Measurements from ENCODE around the gene ZNF646.

Gene ZNF646

GRCh38 chr16:31083981-31084380 is 9.8 kb downstream of the ZNF646 start:
- Histone ChIP-seq H3K4me3 (no peak overlapping the region), H3K36me3 (replicated peaks) (peaks cover 39% of the 10 kb centered on the region), H3K4me1 (no peaks in the 10 kb centered on the region), H3K27me3 (ENCODE audit: low read depth) (no peaks in the 10 kb centered on the region), H3K9me3 (no peaks in the 10 kb centered on the region)
- no peak for DNase-seq (ENCODE audit: low spot score in 2 of 2)
- in situ Hi-C loops (cut with MboI; ENCODE audit: low sequenced_read_pairs), result no loop called here

GRCh38 chr16:31084584-31085302 is 10.5 kb downstream of the ZNF646 start:
- Histone ChIP-seq H3K27me3 (ENCODE audit: low read depth) (no peaks in the 10 kb centered on the region), H3K4me1 (no peaks in the 10 kb centered on the region), H3K4me3 (no peak overlapping the region), H3K36me3 (replicated peaks) (peaks cover 36% of the 10 kb centered on the region), H3K9me3 (no peaks in the 10 kb centered on the region)
- DNase-seq (ENCODE audit: low spot score in 2 of 2), result no peak
- in situ Hi-C loops (cut with MboI; ENCODE audit: low sequenced_read_pairs), result no loop called here

- H3K36me3 ChIP-seq (replicated peaks), result peaks cover 32% of the 10 kb centered on the region
- no peaks in the 10 kb centered on the region for H3K27me3 ChIP-seq (ENCODE audit: low read depth)
- H3K4me1 ChIP-seq, result no peaks in the 10 kb centered on the region
- no peak overlapping the region for H3K4me3 ChIP-seq
- H3K9me3 ChIP-seq, result no peaks in the 10 kb centered on the region
- in situ Hi-C loops (cut with MboI; ENCODE audit: low sequenced_read_pairs), result no loop called here
- DNase-seq (ENCODE audit: low spot score in 2 of 2), result no peak
These were observed 11.2 kb downstream of the ZNF646 start for GRCh38 chr16:31085411-31085810.

GRCh38 chr16:31085873-31086628 is 11.8 kb downstream of the ZNF646 start:
- no peak overlapping the region for H3K4me3 ChIP-seq
- in situ Hi-C loops (cut with MboI; ENCODE audit: low sequenced_read_pairs), result no loop called here
- H3K27me3 ChIP-seq (ENCODE audit: low read depth), result no peaks in the 10 kb centered on the region
- no peaks in the 10 kb centered on the region for H3K4me1 ChIP-seq
- peaks cover 32% of the 10 kb centered on the region for H3K36me3 ChIP-seq (replicated peaks)
- no peaks in the 10 kb centered on the region for H3K9me3 ChIP-seq
- no peak for DNase-seq (ENCODE audit: low spot score in 2 of 2)

GRCh38 chr16:31086629-31086906 is 12.3 kb downstream of the ZNF646 start:
- no peak overlapping the region for H3K4me3 ChIP-seq
- H3K27me3 ChIP-seq (ENCODE audit: low read depth), result no peaks in the 10 kb centered on the region
- H3K4me1 ChIP-seq, result no peaks in the 10 kb centered on the region
- in situ Hi-C loops (cut with MboI; ENCODE audit: low sequenced_read_pairs), result no loop called here
- peaks cover 32% of the 10 kb centered on the region for H3K36me3 ChIP-seq (replicated peaks)
- H3K9me3 ChIP-seq, result no peaks in the 10 kb centered on the region
- DNase-seq (ENCODE audit: low spot score in 2 of 2), result no peak

GRCh38 chr16:31087481-31087880 is 13.3 kb downstream of the ZNF646 start:
- Histone ChIP-seq H3K4me3 (no peak overlapping the region), H3K9me3 (no peaks in the 10 kb centered on the region), H3K36me3 (replicated peaks) (peaks cover 30% of the 10 kb centered on the region), H3K27me3 (ENCODE audit: low read depth) (no peaks in the 10 kb centered on the region), H3K4me1 (no peaks in the 10 kb centered on the region)
- DNase-seq (ENCODE audit: low spot score in 2 of 2), result no peak
- in situ Hi-C loops (cut with MboI; ENCODE audit: low sequenced_read_pairs), result no loop called here

GRCh38 chr16:31087971-31088370 is 13.7 kb downstream of the ZNF646 start:
- in situ Hi-C loops (cut with MboI; ENCODE audit: low sequenced_read_pairs), result no loop called here
- Histone ChIP-seq H3K36me3 (replicated peaks) (peaks cover 30% of the 10 kb centered on the region), H3K4me1 (0 out of 2 replicates have a peak, but pooled peaks cover 2% of the 10 kb centered on the region)

GRCh38 chr16:31088459-31089183 is 14.4 kb downstream of the ZNF646 start, which contains the start of gene PRSS53:
TSS of gene PRSS53 (minus strand) at chr16:31088943. CDS start at chr16:31088809, 134 bp downstream.
- H3K36me3 ChIP-seq (replicated peaks), result peaks cover 30% of the 10 kb centered on the region

More at GRCh38 chr16:31087971-31088370, 13.7 kb downstream of the ZNF646 start:
- no peak for DNase-seq (ENCODE audit: low spot score in 2 of 2)
- Histone ChIP-seq H3K27me3 (ENCODE audit: low read depth) (no peaks in the 10 kb centered on the region), H3K9me3 (no peaks in the 10 kb centered on the region), H3K4me3 (no peak overlapping the region)

GRCh38 chr16:31089199-31089598 is 15.0 kb downstream of the ZNF646 start:
- no peak overlapping the region for H3K4me3 ChIP-seq
- in situ Hi-C loops (cut with MboI; ENCODE audit: low sequenced_read_pairs), result no loop called here
- 0 out of 2 replicates have a peak, but pooled peaks cover 2% of the 10 kb centered on the region for H3K4me1 ChIP-seq
- H3K9me3 ChIP-seq, result no peaks in the 10 kb centered on the region
- no peaks in the 10 kb centered on the region for H3K27me3 ChIP-seq (ENCODE audit: low read depth)
- peaks cover 26% of the 10 kb centered on the region for H3K36me3 ChIP-seq (replicated peaks)
- DNase-seq (ENCODE audit: low spot score in 2 of 2), result no peak

More at GRCh38 chr16:31088459-31089183, 14.4 kb downstream of the ZNF646 start, which contains the start of gene PRSS53:
- Histone ChIP-seq H3K27me3 (ENCODE audit: low read depth) (no peaks in the 10 kb centered on the region), H3K9me3 (no peaks in the 10 kb centered on the region), H3K4me3 (no peak within 1 kb of the TSS), H3K4me1 (0 out of 2 replicates have a peak, but pooled peaks cover 2% of the 10 kb centered on the region)
- no peak for DNase-seq (ENCODE audit: low spot score in 2 of 2)
- in situ Hi-C loops (cut with MboI; ENCODE audit: low sequenced_read_pairs), result no loop called here

- in situ Hi-C loops (cut with MboI; ENCODE audit: low sequenced_read_pairs), result no loop called here
- DNase-seq (ENCODE audit: low spot score in 2 of 2), result no peak
- 0 out of 2 replicates have a peak, but pooled peaks cover 2% of the 10 kb centered on the region for H3K4me1 ChIP-seq
- no peak overlapping the region for H3K4me3 ChIP-seq
- H3K36me3 ChIP-seq (replicated peaks), result peaks cover 27% of the 10 kb centered on the region
- H3K27me3 ChIP-seq (ENCODE audit: low read depth), result no peaks in the 10 kb centered on the region
- H3K9me3 ChIP-seq, result no peaks in the 10 kb centered on the region
These were observed 16.3 kb downstream of the ZNF646 start for GRCh38 chr16:31090540-31090939.

GRCh38 chr16:31092330-31092729 is 18.1 kb downstream of the ZNF646 start:
- Histone ChIP-seq H3K4me1 (0 out of 2 replicates have a peak, but pooled peaks cover 2% of the 10 kb centered on the region), H3K9me3 (no peaks in the 10 kb centered on the region), H3K36me3 (replicated peaks) (peaks cover 27% of the 10 kb centered on the region), H3K27me3 (ENCODE audit: low read depth) (no peaks in the 10 kb centered on the region), H3K4me3 (no peak overlapping the region)
- DNase-seq (ENCODE audit: low spot score in 2 of 2), result no peak
- in situ Hi-C loops (cut with MboI; ENCODE audit: low sequenced_read_pairs), result no loop called here

- no peaks in the 10 kb centered on the region for H3K27me3 ChIP-seq (ENCODE audit: low read depth)
- H3K36me3 ChIP-seq (replicated peaks), result peaks cover 27% of the 10 kb centered on the region
- DNase-seq (ENCODE audit: low spot score in 2 of 2), result peak; percentile 63 to 69
- H3K4me3 ChIP-seq, result peak overlapping the region; percentile 84
- H3K9me3 ChIP-seq, result no peaks in the 10 kb centered on the region
- 0 out of 2 replicates have a peak, but pooled peaks cover 2% of the 10 kb centered on the region for H3K4me1 ChIP-seq
- in situ Hi-C loops (cut with MboI; ENCODE audit: low sequenced_read_pairs), result no loop called here
These were observed 19.0 kb downstream of the ZNF646 start for GRCh38 chr16:31093132-31093703.

GRCh38 chr16:31094088-31094423 is 19.8 kb downstream of the ZNF646 start:
- Histone ChIP-seq H3K36me3 (replicated peaks) (peaks cover 19% of the 10 kb centered on the region), H3K4me3 (peak overlapping the region; percentile 84), H3K4me1 (0 out of 2 replicates have a peak, but pooled peaks cover 2% of the 10 kb centered on the region), H3K27me3 (ENCODE audit: low read depth) (no peaks in the 10 kb centered on the region), H3K9me3 (no peaks in the 10 kb centered on the region)
- in situ Hi-C loops (cut with MboI; ENCODE audit: low sequenced_read_pairs), result no loop called here
- peak in 1 of 2 experiments; percentile 43 for DNase-seq (ENCODE audit: low spot score in 2 of 2)
